Activated B cell treated with CpG ODN at 0.5 μM for 24 hours (primary cell): ENCODE measurements around the gene DRD1. TPM values are rescaled to one million over a fixed set of nuclear protein-coding genes. Genes with fewer than 3 reads are reported as not detected.
"Not testable (repeated sequence)": the region's sequence is repeated elsewhere in the genome, so short reads cannot be mapped to it uniquely, and the experiment has no call there.

Experiments
- ATAC-seq: fragments of 200-7000 bp; cut with Tn5 transposase; one replicate; pipeline ENCODE4 v1.10.0; 2021; ENCODE audit warnings: low read depth, mild to moderate bottlenecking, moderate library complexity
- CTCF ChIA-PET: fragments of 350-600 bp; sonication (Branson Sonifier 250); formaldehyde crosslinking; loops from one replicate; lab custom pipeline; 2021; ENCODE audit warnings: antibody characterized with exemption; lab: Charles Lee
- POLR2A ChIA-PET: fragments of 350-600 bp; sonication (Branson Sonifier 250); formaldehyde crosslinking; loops from one replicate; lab custom pipeline; 2021; ENCODE audit warnings: antibody characterized with exemption; lab: Charles Lee
- DNase-seq: peaks from one replicate; pipeline ENCODE4 v3.0.0; 2022
- H3K27ac Mint-ChIP-seq: one replicate; pipeline ENCODE4 v1.8.0; 2020; ENCODE audit warnings: mixed read lengths
- H3K27me3 Mint-ChIP-seq: one replicate; pipeline ENCODE4 v1.8.0; 2021; ENCODE audit warnings: mixed read lengths
- H3K36me3 Mint-ChIP-seq: one replicate; pipeline ENCODE4 v1.8.0; 2021; ENCODE audit warnings: low read depth, mixed read lengths
- H3K4me1 Mint-ChIP-seq: one replicate; pipeline ENCODE4 v1.8.0; 2021; ENCODE audit warnings: mixed read lengths
- H3K4me3 Mint-ChIP-seq: one replicate; pipeline ENCODE4 v1.8.0; 2020; ENCODE audit warnings: mild to moderate bottlenecking, mixed read lengths
- H3K9me3 Mint-ChIP-seq: one replicate; pipeline ENCODE4 v1.8.0; 2020; ENCODE audit warnings: mixed read lengths
- intact Hi-C: fragments of 100-400 bp; cut with micrococcal nuclease; formaldehyde crosslinking; loops from one replicate; pipeline ENCODE4 v1.15.1; 2024
- total RNA-seq: library from RNA; stranded (reverse); gene quantifications from 2 replicates; pipeline ENCODE4 v1.2.3, GENCODE V29; 2022
- TF ChIP-seq, protein P1 (sequence below): fragments of 200-600 bp; IDR thresholded peaks from one replicate; pipeline ENCODE4 v1.8.0; 2022; ENCODE audit warnings: antibody characterized with exemption, mild to moderate bottlenecking

DRD1 gene
- total RNA-seq, 1 donor from 2014 or later = not detected

DNA sequence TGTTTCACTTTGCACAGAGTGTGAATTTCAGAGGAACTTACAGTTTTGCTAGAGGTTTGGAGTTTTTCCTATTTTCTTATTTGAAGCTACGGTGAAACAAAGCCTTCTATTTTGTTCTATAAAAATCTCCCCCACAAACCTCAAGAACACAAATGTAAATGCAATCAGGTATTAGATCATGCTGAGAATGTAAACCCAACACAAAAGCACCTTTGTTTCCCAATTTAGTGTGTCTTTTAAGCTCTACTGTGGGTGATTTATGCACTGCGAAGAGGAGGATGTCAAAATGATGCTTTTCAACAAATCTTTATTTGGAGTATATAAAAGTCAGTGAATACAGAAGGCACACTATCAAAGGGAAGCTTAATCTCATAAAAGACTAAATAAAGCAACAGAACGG lies 4.3 kb upstream of the DRD1 start:
- CTCF ChIA-PET = no interaction called here
- Mint-ChIP-seq H3K36me3 (no peaks in the 10 kb centered on the region), H3K4me3 (no peak overlapping the region), H3K27me3 (peaks cover 36% of the 10 kb centered on the region), H3K9me3 (no peaks in the 10 kb centered on the region), H3K4me1 (peaks cover 4% of the 10 kb centered on the region), H3K27ac (no peak overlapping the region)
- no peak for ATAC-seq
- intact Hi-C loops = no loop called here
- POLR2A ChIA-PET = no interaction called here
- DNase-seq = no peak
- TF ChIP-seq, protein P1, sequence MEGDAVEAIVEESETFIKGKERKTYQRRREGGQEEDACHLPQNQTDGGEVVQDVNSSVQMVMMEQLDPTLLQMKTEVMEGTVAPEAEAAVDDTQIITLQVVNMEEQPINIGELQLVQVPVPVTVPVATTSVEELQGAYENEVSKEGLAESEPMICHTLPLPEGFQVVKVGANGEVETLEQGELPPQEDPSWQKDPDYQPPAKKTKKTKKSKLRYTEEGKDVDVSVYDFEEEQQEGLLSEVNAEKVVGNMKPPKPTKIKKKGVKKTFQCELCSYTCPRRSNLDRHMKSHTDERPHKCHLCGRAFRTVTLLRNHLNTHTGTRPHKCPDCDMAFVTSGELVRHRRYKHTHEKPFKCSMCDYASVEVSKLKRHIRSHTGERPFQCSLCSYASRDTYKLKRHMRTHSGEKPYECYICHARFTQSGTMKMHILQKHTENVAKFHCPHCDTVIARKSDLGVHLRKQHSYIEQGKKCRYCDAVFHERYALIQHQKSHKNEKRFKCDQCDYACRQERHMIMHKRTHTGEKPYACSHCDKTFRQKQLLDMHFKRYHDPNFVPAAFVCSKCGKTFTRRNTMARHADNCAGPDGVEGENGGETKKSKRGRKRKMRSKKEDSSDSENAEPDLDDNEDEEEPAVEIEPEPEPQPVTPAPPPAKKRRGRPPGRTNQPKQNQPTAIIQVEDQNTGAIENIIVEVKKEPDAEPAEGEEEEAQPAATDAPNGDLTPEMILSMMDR = no peak

DNA sequence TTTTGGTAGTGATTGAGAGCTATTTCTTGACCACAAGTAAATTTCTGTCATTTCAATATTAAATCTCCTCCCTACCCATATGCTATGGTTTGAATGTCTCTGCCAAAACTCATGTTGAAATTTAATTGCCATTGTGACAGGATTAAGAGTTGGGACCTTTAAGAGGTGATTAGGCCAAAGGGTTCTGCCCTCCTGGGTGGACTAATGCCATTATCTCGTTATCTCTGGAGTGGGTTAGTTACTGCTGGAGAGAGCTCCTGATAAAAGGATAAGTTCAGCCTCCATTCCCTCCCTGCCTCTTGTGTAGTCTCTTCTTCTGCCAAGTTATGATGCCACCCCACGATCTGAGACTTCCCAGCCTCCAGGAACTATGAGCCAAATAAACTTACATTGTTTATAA lies 3.6 kb upstream of the DRD1 start:
- H3K36me3 Mint-ChIP-seq = no peaks in the 10 kb centered on the region
- no peak overlapping the region for H3K27ac Mint-ChIP-seq
- H3K4me3 Mint-ChIP-seq = no peak overlapping the region
- peaks cover 38% of the 10 kb centered on the region for H3K27me3 Mint-ChIP-seq
- H3K4me1 Mint-ChIP-seq = peaks cover 4% of the 10 kb centered on the region
- POLR2A ChIA-PET = no interaction called here
- no peaks in the 10 kb centered on the region for H3K9me3 Mint-ChIP-seq
- TF ChIP-seq, protein P1 = no peak
- intact Hi-C loops = no loop called here
- DNase-seq = no peak
- ATAC-seq = no peak
- CTCF ChIA-PET = no interaction called here

DNA sequence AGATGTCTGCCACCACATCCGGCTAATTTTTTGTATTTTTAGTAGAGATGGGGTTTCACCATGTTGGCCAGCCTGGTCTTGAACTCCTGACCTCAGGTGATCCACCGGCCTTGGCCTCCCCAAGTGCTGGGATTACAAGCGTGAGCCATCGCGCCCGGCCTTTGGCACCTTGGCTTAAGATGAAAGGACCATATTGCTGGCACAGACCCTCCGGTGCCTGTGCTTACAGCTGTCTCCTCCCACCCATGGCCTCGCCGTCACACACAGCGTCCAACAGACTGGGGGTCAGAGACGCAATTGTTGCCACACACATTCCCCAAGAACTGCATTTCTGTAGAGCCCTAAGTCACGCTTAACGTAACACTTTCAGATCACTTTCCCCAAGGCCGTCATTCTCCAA lies 2.4 kb upstream of the DRD1 start:
- CTCF ChIA-PET = not testable (repeated sequence)
- POLR2A ChIA-PET = interaction anchor here (0.8 kb wide), 1 partner anchor 47 kb away, joined by 3 read pairs; no protein-coding TSS in a partner anchor

DNA sequence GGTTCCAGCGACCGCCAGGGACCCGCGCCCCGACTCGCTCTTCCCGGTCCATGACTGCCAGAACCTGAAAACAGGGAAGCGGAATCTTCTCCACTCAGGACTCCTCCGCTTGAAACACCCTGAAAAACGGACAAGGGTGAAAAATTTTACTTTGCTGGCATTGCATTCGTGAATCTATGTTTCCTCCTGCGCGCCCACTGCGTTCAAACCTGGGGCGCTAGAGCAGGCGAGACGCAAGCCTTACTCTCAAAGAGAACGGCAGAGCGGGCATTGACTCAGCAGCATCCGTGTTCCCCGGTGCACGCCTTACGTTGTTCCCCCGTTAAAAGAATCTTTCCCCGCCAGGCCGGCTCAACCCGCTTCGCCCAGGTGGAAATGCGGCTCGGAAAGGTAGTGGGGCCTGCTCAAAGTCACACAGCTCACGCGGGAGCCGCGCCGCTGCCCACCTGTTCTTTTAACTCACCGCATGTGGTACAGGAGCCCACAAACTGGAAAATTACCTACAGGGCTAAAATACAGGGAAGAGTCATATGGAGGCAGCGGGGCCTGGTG lies 999 bp upstream of the DRD1 start:
- TF ChIP-seq, protein P1 = no peak
- Mint-ChIP-seq H3K4me1 (peaks cover 4% of the 10 kb centered on the region), H3K9me3 (no peaks in the 10 kb centered on the region), H3K27me3 (peaks cover 46% of the 10 kb centered on the region), H3K4me3 (no peak overlapping the region), H3K27ac (no peak overlapping the region), H3K36me3 (no peaks in the 10 kb centered on the region)
- DNase-seq (no peak), ATAC-seq (no peak)
- ChIA-PET CTCF (no interaction called here), POLR2A (no interaction called here)
- intact Hi-C loops = no loop called here

More for the DNA sequence above, 2.4 kb upstream of the DRD1 start:
- ATAC-seq, H3K36me3 Mint-ChIP-seq, H3K4me3 Mint-ChIP-seq, H3K9me3 Mint-ChIP-seq, H3K27ac Mint-ChIP-seq, intact Hi-C loops, H3K4me1 Mint-ChIP-seq, DNase-seq: not testable (repeated sequence)
- H3K27me3 Mint-ChIP-seq = peaks cover 46% of the 10 kb centered on the region

DNA sequence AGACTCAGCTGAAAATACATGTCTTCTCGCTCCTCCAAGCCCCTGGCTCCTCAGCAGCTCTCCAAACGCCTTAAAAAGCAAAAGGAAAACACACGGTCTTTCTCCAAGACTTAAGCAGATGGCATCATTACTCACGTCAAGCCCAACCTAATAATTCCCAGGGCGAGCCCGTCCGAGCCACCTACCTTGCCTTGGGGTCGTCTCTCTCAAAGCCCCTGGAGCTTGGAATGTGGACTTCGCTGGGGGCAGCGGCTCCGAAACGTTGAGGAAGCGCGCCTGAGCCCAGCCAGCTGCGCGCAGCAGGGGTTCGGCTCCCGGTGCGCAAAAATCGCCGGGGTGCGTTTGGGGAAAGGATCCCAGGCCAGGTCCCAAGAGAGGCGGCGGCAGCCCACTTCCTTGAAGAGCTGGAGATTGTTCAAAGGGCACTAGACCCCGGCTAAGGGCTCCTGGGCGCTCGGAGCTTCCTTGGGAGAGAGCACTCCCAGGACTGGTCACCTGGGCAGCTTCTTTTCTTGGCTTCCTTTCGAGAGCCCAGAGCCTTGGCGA lies 395 bp downstream of the DRD1 start:
- no peaks in the 10 kb centered on the region for H3K9me3 Mint-ChIP-seq
- ChIA-PET POLR2A (no interaction called here), CTCF (interaction anchor here (1.1 kb wide), 1 partner anchor 52 kb away, joined by 3 read pairs; no protein-coding TSS in a partner anchor)
- H3K36me3 Mint-ChIP-seq = no peaks in the 10 kb centered on the region
- H3K4me3 Mint-ChIP-seq = no peak overlapping the region
- DNase-seq (no peak), ATAC-seq (no peak)
- H3K4me1 Mint-ChIP-seq = peaks cover 4% of the 10 kb centered on the region
- peaks cover 47% of the 10 kb centered on the region for H3K27me3 Mint-ChIP-seq
- TF ChIP-seq, protein P1 = no peak
- intact Hi-C loops = no loop called here
- no peak overlapping the region for H3K27ac Mint-ChIP-seq
